Endodermal cell (in vitro differentiated cells): ENCODE results near the gene BANP. TPM values are rescaled to one million over a fixed set of nuclear protein-coding genes. Genes with fewer than 3 reads are reported as not detected.

Source experiments
- DNase-seq: peaks from one replicate; pipeline ENCODE4 v3.0.0-alpha.2; 2017
- H3K27ac ChIP-seq: 2 replicates; pipeline ENCODE4 v1.5.1; 2013; ENCODE audit warnings: mild to moderate bottlenecking, low read depth, low read length, moderate library complexity
- H3K27me3 ChIP-seq: 2 replicates; pipeline ENCODE4 v1.6.1; 2013; ENCODE audit warnings: mild to moderate bottlenecking, low read length, moderate library complexity; ENCODE audit not compliant: insufficient read depth, control insufficient read depth, poor library complexity, severe bottlenecking
- H3K36me3 ChIP-seq: 2 replicates; pipeline ENCODE4 v1.7.0; 2013; ENCODE audit warnings: mild to moderate bottlenecking, low read length, moderate library complexity; ENCODE audit not compliant: control insufficient read depth, insufficient read depth
- H3K4me1 ChIP-seq: one replicate; pipeline ENCODE4 v1.7.0; 2013; ENCODE audit warnings: low read length; ENCODE audit not compliant: control insufficient read depth, insufficient read depth
- H3K4me3 ChIP-seq: 2 replicates; pipeline ENCODE4 v1.5.1; 2013; ENCODE audit warnings: mild to moderate bottlenecking, low read length, moderate library complexity
- H3K9ac ChIP-seq: 2 replicates; pipeline ENCODE4 v1.6.1; 2013; ENCODE audit warnings: mild to moderate bottlenecking, low read length, moderate library complexity; ENCODE audit not compliant: poor library complexity, severe bottlenecking; ENCODE audit errors: extremely low read depth
- H3K9me3 ChIP-seq: 2 replicates; pipeline ENCODE4 v1.6.1; 2013; ENCODE audit warnings: mild to moderate bottlenecking, low read length, moderate library complexity; ENCODE audit not compliant: control insufficient read depth
- H3K27ac Mint-ChIP-seq: 2 replicates; pipeline ENCODE4 v1.8.0; 2020; ENCODE audit warnings: mixed read lengths
- H3K27me3 Mint-ChIP-seq: 2 replicates; pipeline ENCODE4 v1.8.0; 2021; ENCODE audit warnings: mild to moderate bottlenecking, mixed read lengths; ENCODE audit not compliant: insufficient read depth
- H3K36me3 Mint-ChIP-seq: 2 replicates; pipeline ENCODE4 v1.8.0; 2020; ENCODE audit warnings: low read depth, mixed read lengths
- H3K4me1 Mint-ChIP-seq: 2 replicates; pipeline ENCODE4 v1.8.0; 2020; ENCODE audit warnings: mixed read lengths
- H3K4me3 Mint-ChIP-seq: 2 replicates; pipeline ENCODE4 v1.8.0; 2020; ENCODE audit warnings: mild to moderate bottlenecking, moderate library complexity, mixed read lengths
- H3K9me3 Mint-ChIP-seq: 2 replicates; pipeline ENCODE4 v1.8.0; 2020; ENCODE audit warnings: mild to moderate bottlenecking, mixed read lengths
- WGBS, 2 experiments: methylation state at CpG; one replicate each; pipeline versions ENCODE4 v1.1.5 to v1.1.7; 2013; ENCODE audit warnings: missing lambda C conversion rate in 2 of 2, mixed read lengths in 1 of 2; ENCODE audit not compliant: insufficient coverage in 1 of 2, insufficient read length in 1 of 2; 5-methylcytosine and 5-hydroxymethylcytosine counted together
- total RNA-seq, 2 donors: library from RNA; stranded (reverse); fragmentation: NEBNext Ultra II Directional in 1 of 2; extraction: Animal tissue kit (Norgen Biotek cat#: 25700) in 1 of 2; gene quantifications; 2 replicates in 1 of 2; 3 replicates in 1 of 2; pipeline ENCODE4 v1.2.1, GENCODE V29; 2021
- TF ChIP-seq, protein P1 (sequence below): fragments of 200-600 bp; sonication (generic); conservative IDR thresholded peaks from 2 replicates; pipeline ENCODE4 v1.5.0; 2021; ENCODE audit warnings: antibody characterized with exemption, mild to moderate bottlenecking

Gene BANP
- total RNA-seq, 2 donors from 2014 or later, result 39.5 to 45.5 TPM

DNA sequence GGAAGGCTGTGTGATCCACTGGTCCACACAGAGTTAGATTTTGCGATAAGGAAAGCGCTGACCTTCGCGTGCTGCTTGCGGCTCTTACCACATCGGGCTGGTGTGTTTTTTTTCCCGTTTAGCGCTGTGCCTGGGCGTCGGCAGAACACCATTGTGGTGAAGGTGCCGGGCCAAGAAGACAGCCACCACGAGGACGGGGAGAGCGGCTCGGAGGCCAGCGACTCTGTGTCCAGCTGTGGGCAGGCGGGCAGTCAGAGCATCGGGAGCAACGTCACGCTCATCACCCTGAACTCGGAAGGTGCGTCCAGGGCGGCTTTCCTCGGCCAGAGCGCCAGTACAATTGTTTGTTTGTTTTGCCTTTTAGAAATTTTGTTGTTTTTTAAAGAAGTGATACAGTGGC, 54.7 kb downstream of the BANP start:
- H3K27me3 ChIP-seq, result no peaks in the 10 kb centered on the region
- TF ChIP-seq, protein P1, sequence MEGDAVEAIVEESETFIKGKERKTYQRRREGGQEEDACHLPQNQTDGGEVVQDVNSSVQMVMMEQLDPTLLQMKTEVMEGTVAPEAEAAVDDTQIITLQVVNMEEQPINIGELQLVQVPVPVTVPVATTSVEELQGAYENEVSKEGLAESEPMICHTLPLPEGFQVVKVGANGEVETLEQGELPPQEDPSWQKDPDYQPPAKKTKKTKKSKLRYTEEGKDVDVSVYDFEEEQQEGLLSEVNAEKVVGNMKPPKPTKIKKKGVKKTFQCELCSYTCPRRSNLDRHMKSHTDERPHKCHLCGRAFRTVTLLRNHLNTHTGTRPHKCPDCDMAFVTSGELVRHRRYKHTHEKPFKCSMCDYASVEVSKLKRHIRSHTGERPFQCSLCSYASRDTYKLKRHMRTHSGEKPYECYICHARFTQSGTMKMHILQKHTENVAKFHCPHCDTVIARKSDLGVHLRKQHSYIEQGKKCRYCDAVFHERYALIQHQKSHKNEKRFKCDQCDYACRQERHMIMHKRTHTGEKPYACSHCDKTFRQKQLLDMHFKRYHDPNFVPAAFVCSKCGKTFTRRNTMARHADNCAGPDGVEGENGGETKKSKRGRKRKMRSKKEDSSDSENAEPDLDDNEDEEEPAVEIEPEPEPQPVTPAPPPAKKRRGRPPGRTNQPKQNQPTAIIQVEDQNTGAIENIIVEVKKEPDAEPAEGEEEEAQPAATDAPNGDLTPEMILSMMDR, result no peak
- Mint-ChIP-seq H3K4me1 (peaks cover 18% of the 10 kb centered on the region), H3K27me3 (no peaks in the 10 kb centered on the region), H3K9me3 (no peaks in the 10 kb centered on the region), H3K36me3 (peaks cover 63% of the 10 kb centered on the region), H3K4me3 (no peak overlapping the region), H3K27ac (no peak overlapping the region)
- no peaks in the 10 kb centered on the region for H3K4me1 ChIP-seq
- H3K4me3 ChIP-seq, result no peak overlapping the region
- H3K9me3 ChIP-seq, result no peaks in the 10 kb centered on the region
- 97% methylated on average over 16 to 25 of the region's 25 CpGs for WGBS, 2 experiments
- H3K36me3 ChIP-seq, result peaks cover 21% of the 10 kb centered on the region
- no peak for DNase-seq
- H3K27ac ChIP-seq, result no peak overlapping the region
- no peak overlapping the region for H3K9ac ChIP-seq

DNA sequence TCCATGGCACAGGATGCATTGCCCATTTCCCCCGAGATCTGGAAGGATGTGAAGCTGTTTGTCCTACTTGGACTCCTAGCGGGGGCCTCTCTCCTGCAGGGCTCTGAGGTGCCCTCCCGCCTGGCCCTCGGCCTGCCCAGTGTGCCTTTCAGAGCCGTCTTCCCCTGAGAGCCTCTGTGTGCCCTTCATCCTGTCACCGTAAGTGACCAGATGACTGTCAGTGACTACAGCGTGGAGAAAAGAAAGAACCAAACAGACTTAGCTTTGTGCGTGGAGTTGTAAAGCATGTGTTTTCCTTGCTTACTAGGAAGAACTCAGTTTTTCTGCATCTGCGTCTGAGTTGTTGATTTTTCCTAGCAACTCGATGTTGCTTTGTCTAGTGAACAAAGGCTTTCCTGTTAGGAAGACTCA, 56.1 kb downstream of the BANP start:
- H3K9ac ChIP-seq, result no peak overlapping the region
- peaks cover 67% of the 10 kb centered on the region for H3K36me3 Mint-ChIP-seq
- DNase-seq, result peak; percentile 2
- H3K27me3 ChIP-seq, result no peaks in the 10 kb centered on the region
- no peaks in the 10 kb centered on the region for H3K27me3 Mint-ChIP-seq
- peaks cover 18% of the 10 kb centered on the region for H3K4me1 Mint-ChIP-seq
- no peaks in the 10 kb centered on the region for H3K4me1 ChIP-seq
- H3K36me3 ChIP-seq, result peaks cover 21% of the 10 kb centered on the region
- WGBS, 2 experiments, result 94 to 95% methylated on average over 10 of the region's 10 CpGs
- H3K27ac ChIP-seq, result no peak overlapping the region
- H3K4me3 Mint-ChIP-seq, result no peak overlapping the region
- no peaks in the 10 kb centered on the region for H3K9me3 Mint-ChIP-seq
- H3K4me3 ChIP-seq, result no peak overlapping the region
- no peak overlapping the region for H3K27ac Mint-ChIP-seq
- H3K9me3 ChIP-seq, result no peaks in the 10 kb centered on the region
- TF ChIP-seq, protein P1, result no peak

GRCh38 chr16:88008840-88009239, 57.6 kb downstream of the BANP start:
- no peaks in the 10 kb centered on the region for H3K27me3 Mint-ChIP-seq
- no peak overlapping the region for H3K9ac ChIP-seq
- H3K9me3 ChIP-seq, result no peaks in the 10 kb centered on the region
- no peaks in the 10 kb centered on the region for H3K9me3 Mint-ChIP-seq
- no peak overlapping the region for H3K4me3 Mint-ChIP-seq
- peaks cover 25% of the 10 kb centered on the region for H3K36me3 ChIP-seq
- H3K27me3 ChIP-seq, result no peaks in the 10 kb centered on the region
- H3K27ac ChIP-seq, result no peak overlapping the region
- H3K36me3 Mint-ChIP-seq, result peaks cover 65% of the 10 kb centered on the region
- H3K4me3 ChIP-seq, result no peak overlapping the region
- TF ChIP-seq, protein P1, result no peak
- H3K27ac Mint-ChIP-seq, result peak overlapping the region; percentile 74
- peaks cover 18% of the 10 kb centered on the region for H3K4me1 Mint-ChIP-seq
- 76 to 90% methylated on average over 4 to 5 of the region's 5 CpGs for WGBS, 2 experiments
- H3K4me1 ChIP-seq, result no peaks in the 10 kb centered on the region
- DNase-seq, result peak; percentile 76
